Lower lobe of right lung (tissue), 2 donors: Measurements from ENCODE around the gene ILK. TPM values are rescaled to one million over a fixed set of nuclear protein-coding genes. Genes with fewer than 3 reads are reported as not detected.

ENCODE experiments used
- ATAC-seq, 2 donors: fragments of 200-7000 bp; cut with Tn5 transposase; one replicate each; pipeline ENCODE4 v1.9.1; 2020 to 2022; ENCODE audit warnings: mild to moderate bottlenecking in 2 of 2, moderate library complexity in 2 of 2
- DNase-seq: peaks from one replicate; pipeline ENCODE4 v3.0.0-alpha.2; 2020
- H3K27ac ChIP-seq: fragments of 200-600 bp; one replicate; pipeline ENCODE4 v1.8.0; 2022
- H3K27me3 ChIP-seq: fragments of 200-600 bp; one replicate; pipeline ENCODE4 v1.8.0; 2022; ENCODE audit warnings: low read depth
- H3K36me3 ChIP-seq: fragments of 200-600 bp; one replicate; pipeline ENCODE4 v1.8.0; 2022; ENCODE audit warnings: mild to moderate bottlenecking
- H3K4me1 ChIP-seq: fragments of 200-600 bp; one replicate; pipeline ENCODE4 v1.8.0; 2022
- H3K4me3 ChIP-seq: fragments of 200-600 bp; one replicate; pipeline ENCODE4 v1.8.0; 2022; ENCODE audit warnings: mild to moderate bottlenecking
- H3K9me3 ChIP-seq: fragments of 200-600 bp; one replicate; pipeline ENCODE4 v1.8.0; 2022
- CTCF ChIP-seq: fragments of 200-600 bp; IDR thresholded peaks from one replicate; pipeline ENCODE4 v1.8.0; 2022; ENCODE audit warnings: antibody characterized with exemption, mild to moderate bottlenecking
- intact Hi-C: fragments of 100-400 bp; cut with DNase I; formaldehyde crosslinking; loops from one replicate; pipeline ENCODE4 v1.11.0; 2022
- total RNA-seq: library from RNA; stranded (reverse); fragmentation: NEBNext Ultra II Directional; extraction: Animal tissue kit (Norgen Biotek cat#: 25700); gene quantifications from one replicate; pipeline ENCODE4 v1.2.1, GENCODE V29; 2021
- donor health status: DM: no; HTN: yes; CAD: no; lungs with severe emphysema.

ILK gene
- total RNA-seq, 1 donor from 2014 or later = 135 TPM

DNA sequence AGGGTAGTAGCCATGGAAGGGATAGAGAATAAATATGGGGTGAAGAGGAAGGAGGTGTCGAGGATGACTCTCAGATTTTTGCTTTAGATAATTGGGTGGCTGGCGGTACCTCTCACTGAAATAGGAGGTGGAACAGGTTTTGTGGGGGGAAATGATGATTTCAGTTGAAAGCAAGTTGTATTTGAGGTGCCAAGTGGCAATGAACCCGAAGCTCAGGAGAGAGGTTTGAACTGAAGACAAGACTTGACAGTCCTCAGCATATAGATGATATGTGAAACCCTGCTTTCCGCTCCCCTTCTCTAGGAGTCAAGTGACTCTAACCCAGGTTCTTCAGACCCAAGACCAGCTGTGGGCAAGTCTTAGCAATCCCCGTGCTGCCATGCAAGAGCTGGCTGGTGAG is 33.9 kb upstream of the ILK start:
- Histone ChIP-seq H3K27me3 (no peaks in the 10 kb centered on the region), H3K4me1 (no peaks in the 10 kb centered on the region)
- no peak for TF ChIP-seq CTCF

DNA sequence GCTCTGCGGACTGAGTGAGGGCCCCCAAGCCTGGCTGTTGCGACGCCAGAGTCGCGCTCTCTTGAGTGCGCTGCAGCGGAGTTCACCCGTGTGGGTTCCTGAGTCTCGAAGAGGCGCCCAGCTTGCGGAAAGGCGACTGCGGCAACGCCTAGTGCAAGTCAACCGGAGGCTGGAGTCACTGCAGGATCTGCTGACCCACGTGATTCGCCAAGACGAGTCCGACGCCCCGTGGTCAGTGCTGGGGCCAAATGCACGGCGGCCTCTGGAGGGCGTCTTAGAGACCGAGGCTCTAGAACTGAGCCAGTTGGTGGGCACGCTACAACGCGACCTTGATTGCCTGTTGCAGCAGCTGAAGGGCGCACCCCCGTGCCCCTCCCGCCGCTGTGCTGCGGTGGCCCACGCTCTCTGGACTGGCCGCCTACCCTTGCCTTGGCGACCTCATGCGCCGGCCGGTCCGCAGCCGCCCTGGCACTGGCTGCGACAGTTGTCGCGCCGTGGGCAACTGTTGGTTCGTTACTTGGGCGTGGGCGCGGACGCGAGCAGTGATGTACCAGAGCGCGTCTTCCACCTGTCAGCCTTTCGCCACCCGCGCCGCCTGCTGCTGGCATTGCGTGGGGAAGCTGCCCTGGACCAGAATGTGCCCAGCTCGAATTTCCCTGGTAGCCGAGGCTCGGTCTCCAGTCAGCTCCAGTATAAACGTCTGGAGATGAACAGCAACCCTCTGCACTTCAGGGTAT is 32.7 kb upstream of the ILK start:
- no peaks in the 10 kb centered on the region for H3K27me3 ChIP-seq
- H3K36me3 ChIP-seq = no peaks in the 10 kb centered on the region
- H3K27ac ChIP-seq = no peak overlapping the region
- H3K4me3 ChIP-seq = peak overlapping the region; percentile 14
- no peak for TF ChIP-seq CTCF
- H3K4me1 ChIP-seq = no peaks in the 10 kb centered on the region
- H3K9me3 ChIP-seq = no peaks in the 10 kb centered on the region
- ATAC-seq (peak in 1 of 2 donors; percentile 10), DNase-seq (no peak)
- intact Hi-C loops = no loop called here

More for the DNA sequence above, 33.9 kb upstream of the ILK start:
- H3K4me3 ChIP-seq = no peak overlapping the region
- ATAC-seq (no peak), DNase-seq (no peak)
- H3K36me3 ChIP-seq = no peaks in the 10 kb centered on the region
- intact Hi-C loops = no loop called here
- H3K9me3 ChIP-seq = no peaks in the 10 kb centered on the region
- H3K27ac ChIP-seq = no peak overlapping the region

DNA sequence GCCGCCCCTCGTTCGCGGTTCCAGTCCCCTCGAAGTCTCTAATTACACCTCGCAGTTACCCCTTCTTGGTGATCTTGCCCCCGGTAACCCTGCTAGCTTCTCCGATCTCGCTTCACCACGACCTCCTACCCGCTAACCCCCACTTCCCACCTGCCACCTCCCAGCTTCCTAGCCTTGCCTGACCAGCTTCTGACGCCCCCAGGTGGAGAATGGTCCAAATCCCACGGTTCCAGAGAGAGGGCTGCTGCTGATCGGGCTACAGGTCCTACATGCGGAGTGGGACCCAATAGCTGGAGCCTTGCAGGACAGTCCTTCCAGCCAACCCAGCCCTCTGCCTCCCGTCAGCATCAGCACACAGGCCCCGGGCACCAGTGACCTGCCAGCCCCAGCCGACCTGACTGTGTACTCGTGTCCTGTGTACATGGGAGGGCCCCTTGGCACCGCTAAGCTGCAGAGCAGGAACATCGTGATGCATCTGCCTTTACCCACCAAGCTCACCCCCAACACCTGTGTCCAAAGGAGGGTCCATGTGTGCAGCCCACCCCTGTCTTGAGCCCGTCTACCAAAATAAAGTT is 32.1 kb upstream of the ILK start:
- DNase-seq (no peak), ATAC-seq (peak in 1 of 2 donors; percentile 11)
- intact Hi-C loops = no loop called here
- Histone ChIP-seq H3K27me3 (no peaks in the 10 kb centered on the region), H3K4me1 (no peaks in the 10 kb centered on the region), H3K9me3 (no peaks in the 10 kb centered on the region), H3K27ac (no peak overlapping the region), H3K36me3 (no peaks in the 10 kb centered on the region), H3K4me3 (no peak overlapping the region)
- no peak for TF ChIP-seq CTCF

DNA sequence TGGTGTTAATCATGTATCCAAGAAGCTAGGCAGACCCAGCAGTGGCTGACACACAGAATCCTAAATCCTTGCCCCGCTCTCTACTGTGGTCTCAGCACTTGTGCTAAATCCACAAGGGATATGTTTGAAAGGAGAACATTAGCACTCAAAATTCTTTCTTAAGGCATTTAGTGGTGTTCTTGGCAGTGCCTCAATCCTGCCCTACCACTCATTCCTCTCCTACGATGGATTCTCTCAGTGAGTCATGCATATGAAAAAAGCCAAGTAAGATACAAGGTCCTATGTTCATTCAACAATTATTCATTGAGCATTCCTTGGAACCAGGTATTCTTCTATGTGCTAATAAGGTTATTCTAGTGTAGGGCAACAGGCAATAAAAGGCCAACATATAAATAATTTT is 31.4 kb upstream of the ILK start:
- Histone ChIP-seq H3K4me1 (no peaks in the 10 kb centered on the region), H3K27ac (no peak overlapping the region), H3K4me3 (no peak overlapping the region), H3K36me3 (no peaks in the 10 kb centered on the region), H3K27me3 (no peaks in the 10 kb centered on the region), H3K9me3 (no peaks in the 10 kb centered on the region)
- no peak for DNase-seq
- TF ChIP-seq CTCF = no peak
- ATAC-seq = peak in 1 of 2 donors; percentile 25
- intact Hi-C loops = no loop called here

- ATAC-seq = no peak
- intact Hi-C loops = no loop called here
- no peak overlapping the region for H3K27ac ChIP-seq
- H3K4me1 ChIP-seq = no peaks in the 10 kb centered on the region
- peaks cover under 1% of the 10 kb centered on the region for H3K36me3 ChIP-seq
- no peaks in the 10 kb centered on the region for H3K27me3 ChIP-seq
- no peaks in the 10 kb centered on the region for H3K9me3 ChIP-seq
- no peak overlapping the region for H3K4me3 ChIP-seq
- no peak for DNase-seq
- TF ChIP-seq CTCF = no peak
Observed at GRCh38 chr11:6574816-6575715, 28.5 kb upstream of the ILK start.
